ENCODE results near the gene EPHB1. TPM values are rescaled to one million over a fixed set of nuclear protein-coding genes. Genes with fewer than 3 reads are reported as not detected.

The EPHB1 gene
- total RNA-seq, 1 experiment from 2014 or later = 7.0 TPM

- TF ChIP-seq, protein P1, sequence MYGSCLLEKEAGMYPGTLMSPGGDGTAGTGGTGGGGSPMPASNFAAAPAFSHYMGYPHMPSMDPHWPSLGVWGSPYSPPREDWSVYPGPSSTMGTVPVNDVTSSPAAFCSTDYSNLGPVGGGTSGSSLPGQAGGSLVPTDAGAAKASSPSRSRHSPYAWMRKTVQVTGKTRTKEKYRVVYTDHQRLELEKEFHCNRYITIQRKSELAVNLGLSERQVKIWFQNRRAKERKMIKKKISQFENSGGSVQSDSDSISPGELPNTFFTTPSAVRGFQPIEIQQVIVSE (CRISPR knock-in tag; IDR thresholded peaks at IDR 0.05; ENCODE audit: borderline replicate concordance) = no peak
- TF ChIP-seq HMGA2 (CRISPR knock-in tag; IDR thresholded peaks at IDR 0.05) = no peak
- no peak for TF ChIP-seq EMX1 (CRISPR knock-in tag; IDR thresholded peaks at IDR 0.05)
- no peak for TF ChIP-seq CTCF (IDR thresholded peaks at IDR 0.05)
Measured at GRCh38 chr3:134749174-134749573, 45.9 kb upstream of the EPHB1 start (continued).

DNA sequence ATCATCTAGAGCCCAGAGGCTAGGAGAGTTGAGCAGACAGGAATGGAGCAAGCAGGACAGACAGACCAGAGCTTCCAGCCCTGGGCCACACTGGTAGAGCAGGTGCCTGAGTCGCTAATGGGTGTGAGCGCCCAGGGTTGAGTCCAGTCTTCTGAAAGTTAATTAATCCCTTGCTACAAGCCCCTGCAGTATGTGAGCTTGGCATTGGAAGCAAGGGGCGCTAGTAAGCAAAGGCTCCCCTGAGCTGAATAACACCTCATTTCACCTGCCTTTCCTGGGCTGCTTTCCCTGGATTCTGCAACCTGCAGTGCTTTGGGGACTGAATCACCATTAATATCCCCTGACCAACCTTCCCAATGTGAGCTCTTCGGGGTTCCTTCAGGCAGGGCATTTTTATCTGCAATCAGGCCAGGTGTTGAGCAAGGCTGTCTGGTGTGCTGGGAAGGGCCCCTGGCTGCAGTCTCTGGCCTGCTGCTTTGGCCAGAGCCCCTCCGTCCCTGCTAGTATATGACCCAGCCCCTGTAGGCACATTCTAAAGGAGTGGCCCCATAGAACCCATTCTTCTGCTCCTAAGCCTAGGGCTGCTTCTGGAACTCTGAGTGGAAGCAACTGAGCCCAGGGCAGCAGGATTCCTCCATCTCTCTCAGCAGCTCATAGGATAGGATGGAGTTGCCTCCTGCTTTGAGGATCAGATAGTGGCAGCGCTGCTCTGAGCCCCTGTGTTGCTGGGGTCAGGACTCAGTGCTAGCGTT, 45.1 kb upstream of the EPHB1 start:
- TF ChIP-seq, protein P2, sequence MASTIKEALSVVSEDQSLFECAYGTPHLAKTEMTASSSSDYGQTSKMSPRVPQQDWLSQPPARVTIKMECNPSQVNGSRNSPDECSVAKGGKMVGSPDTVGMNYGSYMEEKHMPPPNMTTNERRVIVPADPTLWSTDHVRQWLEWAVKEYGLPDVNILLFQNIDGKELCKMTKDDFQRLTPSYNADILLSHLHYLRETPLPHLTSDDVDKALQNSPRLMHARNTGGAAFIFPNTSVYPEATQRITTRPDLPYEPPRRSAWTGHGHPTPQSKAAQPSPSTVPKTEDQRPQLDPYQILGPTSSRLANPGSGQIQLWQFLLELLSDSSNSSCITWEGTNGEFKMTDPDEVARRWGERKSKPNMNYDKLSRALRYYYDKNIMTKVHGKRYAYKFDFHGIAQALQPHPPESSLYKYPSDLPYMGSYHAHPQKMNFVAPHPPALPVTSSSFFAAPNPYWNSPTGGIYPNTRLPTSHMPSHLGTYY (CRISPR knock-in tag; IDR thresholded peaks at IDR 0.05) = no peak
- TF ChIP-seq USF1 (CRISPR knock-in tag; IDR thresholded peaks at IDR 0.05) (no peak), TCF7 (CRISPR knock-in tag; IDR thresholded peaks at IDR 0.05; ENCODE audit: low read depth) (no peak), NR1H2 (CRISPR knock-in tag; IDR thresholded peaks at IDR 0.05) (no peak), CREB1 (CRISPR knock-in tag; IDR thresholded peaks at IDR 0.05) (no peak)
- TF ChIP-seq, protein P1 (CRISPR knock-in tag; IDR thresholded peaks at IDR 0.05; ENCODE audit: borderline replicate concordance) = no peak
- TF ChIP-seq, protein P3, sequence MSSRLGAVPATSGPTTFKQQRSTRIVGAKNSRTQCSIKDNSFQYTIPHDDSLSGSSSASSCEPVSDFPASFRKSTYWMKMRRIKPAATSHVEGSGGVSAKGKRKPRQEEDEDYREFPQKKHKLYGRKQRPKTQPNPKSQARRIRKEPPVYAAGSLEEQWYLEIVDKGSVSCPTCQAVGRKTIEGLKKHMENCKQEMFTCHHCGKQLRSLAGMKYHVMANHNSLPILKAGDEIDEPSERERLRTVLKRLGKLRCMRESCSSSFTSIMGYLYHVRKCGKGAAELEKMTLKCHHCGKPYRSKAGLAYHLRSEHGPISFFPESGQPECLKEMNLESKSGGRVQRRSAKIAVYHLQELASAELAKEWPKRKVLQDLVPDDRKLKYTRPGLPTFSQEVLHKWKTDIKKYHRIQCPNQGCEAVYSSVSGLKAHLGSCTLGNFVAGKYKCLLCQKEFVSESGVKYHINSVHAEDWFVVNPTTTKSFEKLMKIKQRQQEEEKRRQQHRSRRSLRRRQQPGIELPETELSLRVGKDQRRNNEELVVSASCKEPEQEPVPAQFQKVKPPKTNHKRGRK (CRISPR knock-in tag; IDR thresholded peaks at IDR 0.05; ENCODE audit: borderline replicate concordance) = no peak
- H3K4me1 Mint-ChIP-seq = no peaks in the 10 kb centered on the region
- H3K27ac Mint-ChIP-seq = no peak overlapping the region
- no peaks in the 10 kb centered on the region for H3K36me3 Mint-ChIP-seq
- H3K9me3 Mint-ChIP-seq = peaks cover 4% of the 10 kb centered on the region
- ChIA-PET CTCF (interaction anchor here (0.7 to 1.6 kb wide), 15 partner anchors 16 to 1048 kb away, joined by 3 to 12 read pairs (median 3); partner anchors contain the start of gene EPHB1), POLR2A (no interaction called here)
- H3K4me3 Mint-ChIP-seq = no peak overlapping the region
- peak; percentile 94 for ATAC-seq
- H3K27me3 Mint-ChIP-seq (ENCODE audit: low read depth) = no peaks in the 10 kb centered on the region; the same call in none of the 2 replicates
- DNase-seq (ENCODE audit: low spot score) = peak; percentile 36

DNA sequence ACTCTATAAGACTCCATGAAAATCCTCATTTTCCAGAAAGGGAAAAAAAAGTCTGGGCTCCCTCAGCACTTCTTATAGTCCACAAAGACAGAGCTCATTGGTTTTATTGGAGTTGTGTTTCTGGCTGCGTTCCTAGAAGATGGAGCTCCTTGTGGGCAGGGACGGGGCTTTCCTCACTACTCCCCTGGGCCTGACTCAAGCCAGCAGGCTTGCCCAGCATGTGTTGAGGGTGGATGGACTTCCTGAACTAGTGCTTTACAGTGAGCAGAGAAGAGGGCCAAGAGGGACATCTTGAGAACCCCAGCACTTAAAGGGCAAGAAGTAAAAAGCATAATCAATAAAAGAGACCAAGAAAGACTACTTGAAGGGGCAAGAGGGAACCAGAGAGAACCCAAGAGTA, 43.2 kb upstream of the EPHB1 start:
- TF ChIP-seq ESRRA (CRISPR knock-in tag; IDR thresholded peaks at IDR 0.05; ENCODE audit: borderline replicate concordance) (no peak), ZNF671 (CRISPR knock-in tag; IDR thresholded peaks at IDR 0.05) (no peak), ZNF416 (CRISPR knock-in tag; IDR thresholded peaks at IDR 0.05) (no peak), GTF2I (CRISPR knock-in tag; conservative IDR thresholded peaks at IDR 0.05) (no peak), TEAD4 (CRISPR knock-in tag; IDR thresholded peaks at IDR 0.05) (no peak), TP53 (CRISPR knock-in tag; IDR thresholded peaks at IDR 0.05) (no peak), CBFB (CRISPR knock-in tag; IDR thresholded peaks at IDR 0.05; ENCODE audit: low read depth) (no peak), KAT7 (CRISPR knock-in tag; IDR thresholded peaks at IDR 0.05; ENCODE audit: borderline replicate concordance) (no peak), ZMAT4 (CRISPR knock-in tag; IDR thresholded peaks at IDR 0.05) (no peak), RELA (CRISPR knock-in tag; IDR thresholded peaks at IDR 0.05; ENCODE audit: borderline replicate concordance) (no peak), PRRX2 (CRISPR knock-in tag; IDR thresholded peaks at IDR 0.05) (no peak)
- TF ChIP-seq, protein P4, sequence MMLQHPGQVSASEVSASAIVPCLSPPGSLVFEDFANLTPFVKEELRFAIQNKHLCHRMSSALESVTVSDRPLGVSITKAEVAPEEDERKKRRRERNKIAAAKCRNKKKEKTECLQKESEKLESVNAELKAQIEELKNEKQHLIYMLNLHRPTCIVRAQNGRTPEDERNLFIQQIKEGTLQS (CRISPR knock-in tag; conservative IDR thresholded peaks at IDR 0.05) = no peak
- TF ChIP-seq, protein P1 (CRISPR knock-in tag; IDR thresholded peaks at IDR 0.05; ENCODE audit: borderline replicate concordance) = no peak
- TF ChIP-seq, protein P2 (CRISPR knock-in tag; IDR thresholded peaks at IDR 0.05) = no peak
- ATAC-seq (no peak), DNase-seq (ENCODE audit: low spot score) (no peak)
- H3K9me3 Mint-ChIP-seq = no peaks in the 10 kb centered on the region
- no peaks in the 10 kb centered on the region for H3K4me1 Mint-ChIP-seq
- H3K27ac Mint-ChIP-seq = no peak overlapping the region
- H3K36me3 Mint-ChIP-seq = no peaks in the 10 kb centered on the region
- H3K4me3 Mint-ChIP-seq = no peak overlapping the region
- ChIA-PET POLR2A (no interaction called here), CTCF (interaction anchor here (0.9 kb wide), 1 partner anchor 151 kb away, joined by 3 read pairs; no protein-coding TSS in a partner anchor)
- no peaks in the 10 kb centered on the region; the same call in none of the 2 replicates for H3K27me3 Mint-ChIP-seq (ENCODE audit: low read depth)
